ENCODE results near the gene MBOAT1.

GRCh38 chr6:20055916-20056315 is 156.4 kb downstream of the MBOAT1 start:
- TF ChIP-seq POLR2AphosphoS5 (IDR thresholded peaks at IDR 0.05) (no peak), CTCF (IDR thresholded peaks at IDR 0.05) (no peak), EP300 (IDR thresholded peaks at IDR 0.05) (no peak), POLR2A (IDR thresholded peaks at IDR 0.05) (no peak)

Measured in suprapubic skin (tissue), 4 donors.